HG03354 (cell line): ENCODE measurements around the gene RPS19BP1.
"Not testable (repeated sequence)": the region's sequence is repeated elsewhere in the genome, so short reads cannot be mapped to it uniquely, and the experiment has no call there.

Experiments used
- ATAC-seq: cut with Tn5 transposase; IDR thresholded peaks from one replicate; pipeline ENCODE4 v1.9.1; 2021; ENCODE audit warnings: mild to moderate bottlenecking; ENCODE audit not compliant: unreplicated experiment, poor library complexity, severe bottlenecking

RPS19BP1 gene

DNA sequence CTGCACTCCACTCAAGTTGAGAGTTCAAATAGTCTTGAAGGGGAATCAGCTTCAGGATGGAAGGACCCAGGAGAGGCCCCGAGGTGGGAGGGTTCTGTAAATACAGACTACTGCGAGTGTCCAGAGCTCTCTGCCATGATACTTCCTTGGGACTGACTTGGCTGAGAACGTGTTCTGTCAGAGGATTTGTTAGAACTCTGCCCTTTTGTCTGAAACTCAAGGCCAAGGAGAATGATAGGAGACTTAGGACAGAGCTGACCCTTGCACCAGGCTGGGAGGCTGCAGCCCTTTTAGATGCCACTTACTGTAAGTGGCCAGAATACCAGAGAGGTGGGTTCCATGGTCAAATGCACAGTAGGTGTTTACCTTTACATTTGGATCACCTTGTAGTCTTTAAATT is 15.1 kb downstream of the RPS19BP1 start:
- ATAC-seq = no peak

DNA sequence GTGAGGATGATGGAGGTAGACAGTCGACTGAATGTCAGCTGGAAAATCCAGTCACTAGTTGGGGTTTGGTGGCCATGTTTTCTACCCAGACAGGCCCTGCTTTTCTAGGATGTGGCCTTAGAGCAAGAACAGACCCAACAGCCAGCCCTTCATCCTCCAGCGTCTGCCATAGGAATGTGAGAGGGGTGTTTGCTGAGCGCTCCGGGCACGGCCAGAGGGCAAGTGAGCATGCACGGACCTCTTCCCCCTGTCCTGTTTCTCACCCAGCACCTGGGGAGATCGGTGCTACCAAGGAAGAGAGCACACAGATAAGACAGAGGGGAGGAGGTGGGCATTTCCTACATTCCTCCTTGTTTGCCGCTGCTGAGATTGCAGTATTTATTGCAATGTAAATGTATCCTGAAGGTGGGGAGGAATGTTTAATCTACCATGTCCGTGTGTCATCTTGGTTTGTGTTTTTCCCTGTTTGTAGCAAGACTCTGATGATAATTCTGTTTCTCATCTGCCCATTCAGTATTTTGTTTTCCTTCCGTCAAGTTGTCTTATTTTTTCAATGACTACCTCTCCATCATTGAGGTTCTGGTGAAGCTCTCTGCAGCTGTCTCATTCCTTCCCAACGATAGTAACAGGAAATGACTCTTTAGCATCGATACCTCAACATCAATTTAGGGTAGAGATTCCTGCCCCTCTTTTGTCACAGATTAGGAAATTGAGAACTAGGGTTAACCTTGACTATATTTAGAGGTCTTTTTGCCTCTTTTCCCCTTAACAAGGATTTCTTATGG is 17.1 kb downstream of the RPS19BP1 start:
- no peak for ATAC-seq

DNA sequence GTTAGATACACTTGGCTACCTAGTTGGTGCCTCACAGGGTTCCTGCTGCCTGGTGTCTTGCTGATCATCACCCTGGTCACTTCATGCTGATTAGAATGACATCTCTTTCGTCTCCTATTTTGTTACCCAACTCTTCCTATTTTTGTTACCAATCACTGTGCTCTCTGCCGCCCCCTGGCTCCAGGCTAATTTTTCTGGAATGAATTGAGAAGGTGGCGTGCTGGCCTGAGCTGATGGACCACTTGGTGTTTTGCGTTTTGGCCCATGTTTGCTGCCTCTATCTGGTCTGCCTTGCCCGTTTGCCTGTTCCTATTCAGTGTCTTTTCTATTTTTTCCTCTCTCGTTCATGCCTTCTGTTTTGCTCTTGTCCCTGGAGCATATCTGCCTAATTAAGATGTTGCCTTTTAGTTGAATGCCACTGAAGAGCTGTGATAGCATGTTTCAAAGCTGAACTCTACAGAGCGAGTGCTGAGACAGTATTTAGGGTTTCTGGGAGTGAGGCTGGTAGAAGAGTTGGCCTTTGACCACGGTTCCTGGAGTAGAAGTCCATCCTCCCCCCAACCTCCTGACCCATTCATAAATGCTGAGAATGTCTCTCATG is 18.1 kb downstream of the RPS19BP1 start:
- ATAC-seq = no peak

DNA sequence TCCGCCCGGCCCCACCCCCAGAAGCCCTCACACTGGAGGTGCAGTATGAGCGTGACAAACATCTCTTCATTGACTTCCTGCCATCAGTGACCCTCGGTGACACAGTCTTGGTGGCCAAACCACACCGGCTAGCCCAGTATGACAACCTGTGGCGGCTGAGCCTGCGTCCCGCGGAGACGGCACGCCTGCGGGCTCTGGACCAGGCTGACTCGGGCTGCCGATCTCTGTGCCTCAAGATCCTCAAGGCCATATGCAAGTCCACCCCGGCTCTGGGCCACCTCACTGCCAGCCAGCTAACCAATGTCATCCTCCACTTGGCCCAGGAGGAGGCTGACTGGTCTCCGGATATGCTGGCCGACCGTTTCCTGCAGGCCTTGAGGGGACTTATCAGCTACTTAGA is 18.8 kb downstream of the RPS19BP1 start:
- no peak for ATAC-seq

DNA sequence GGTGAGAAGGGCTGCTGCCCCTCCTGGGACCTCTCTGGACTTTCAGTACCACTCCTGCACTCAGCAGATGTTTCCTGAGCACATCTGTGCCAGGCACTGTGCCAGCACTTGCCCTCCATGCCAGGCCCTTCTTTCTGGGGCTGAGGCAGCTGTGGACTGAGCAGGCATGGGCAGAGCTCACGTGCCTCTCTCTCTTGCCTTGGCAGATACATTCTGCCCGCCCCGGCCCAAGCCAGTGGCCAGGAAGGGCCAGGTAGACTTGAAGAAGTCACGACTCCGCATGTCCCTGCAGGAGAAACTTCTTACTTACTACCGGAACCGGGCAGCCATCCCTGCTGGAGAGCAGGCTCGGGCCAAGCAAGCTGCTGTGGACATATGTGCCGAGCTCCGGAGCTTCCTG is 20.5 kb downstream of the RPS19BP1 start:
- ATAC-seq = no peak

DNA sequence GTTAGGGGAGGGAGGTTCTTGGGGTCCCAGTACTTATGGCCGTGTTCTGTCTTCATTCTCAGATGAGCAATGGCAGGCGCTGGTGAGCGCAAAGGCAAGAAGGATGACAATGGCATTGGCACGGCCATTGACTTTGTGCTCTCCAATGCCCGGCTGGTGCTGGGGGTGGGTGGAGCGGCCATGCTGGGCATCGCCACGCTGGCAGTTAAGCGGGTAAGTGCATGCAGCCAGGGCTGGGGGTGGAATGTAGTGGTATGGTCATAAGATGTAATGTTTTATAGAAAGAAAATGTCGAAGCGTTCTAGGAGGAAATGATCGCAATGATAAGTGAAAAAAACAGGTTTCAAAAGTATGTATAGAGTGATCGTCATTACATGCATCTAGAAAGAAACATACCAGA is 21.3 kb downstream of the RPS19BP1 start:
- no peak for ATAC-seq

DNA sequence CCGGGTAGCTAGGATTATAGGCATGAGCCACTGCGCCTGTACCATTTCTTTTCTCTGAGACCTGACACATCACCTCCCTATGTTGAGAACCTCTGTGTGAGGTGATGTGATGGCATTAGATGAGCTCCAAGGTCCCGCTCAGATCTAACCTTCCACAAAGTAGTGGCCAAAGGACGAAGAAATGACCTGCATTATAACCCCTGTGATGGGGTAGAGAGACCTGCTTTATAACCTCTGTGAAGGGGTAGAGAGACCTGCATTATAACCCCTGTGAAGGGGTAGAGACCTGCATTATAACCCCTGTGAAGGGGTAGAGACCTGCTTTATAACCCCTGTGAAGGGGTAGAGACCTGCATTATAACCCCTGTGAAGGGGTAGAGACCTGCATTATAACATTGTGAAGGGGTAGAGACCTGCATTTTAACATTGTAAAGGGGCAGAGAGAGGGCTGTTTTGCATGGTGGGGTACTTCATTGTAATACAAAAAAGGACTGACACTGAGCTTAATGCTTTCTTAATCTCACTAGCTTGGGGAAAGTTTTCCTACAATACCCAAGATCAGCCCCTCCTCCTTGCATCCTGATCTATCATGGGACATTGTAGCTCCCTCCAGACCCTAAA is 21.9 kb downstream of the RPS19BP1 start:
- ATAC-seq = no peak

DNA sequence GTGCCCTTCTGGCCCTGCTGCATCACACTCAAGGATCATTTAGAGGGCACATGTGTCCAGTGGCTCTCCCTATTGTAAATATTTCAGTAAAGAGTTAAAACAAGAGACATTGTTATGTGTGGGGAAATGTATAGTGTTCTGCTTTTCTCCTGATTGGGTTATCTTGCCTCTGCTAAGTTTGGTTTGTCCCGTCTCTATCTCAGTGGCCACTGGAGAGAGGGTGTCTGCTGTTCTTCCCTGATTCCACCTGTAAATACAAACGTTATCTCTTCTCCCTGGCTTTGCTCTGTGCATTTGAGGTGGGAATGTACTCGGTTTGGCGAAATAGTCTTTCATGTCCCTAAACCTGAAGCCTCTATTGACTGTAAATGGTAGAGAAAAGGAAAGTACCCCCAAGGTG is 24.2 kb downstream of the RPS19BP1 start:
- no peak for ATAC-seq

DNA sequence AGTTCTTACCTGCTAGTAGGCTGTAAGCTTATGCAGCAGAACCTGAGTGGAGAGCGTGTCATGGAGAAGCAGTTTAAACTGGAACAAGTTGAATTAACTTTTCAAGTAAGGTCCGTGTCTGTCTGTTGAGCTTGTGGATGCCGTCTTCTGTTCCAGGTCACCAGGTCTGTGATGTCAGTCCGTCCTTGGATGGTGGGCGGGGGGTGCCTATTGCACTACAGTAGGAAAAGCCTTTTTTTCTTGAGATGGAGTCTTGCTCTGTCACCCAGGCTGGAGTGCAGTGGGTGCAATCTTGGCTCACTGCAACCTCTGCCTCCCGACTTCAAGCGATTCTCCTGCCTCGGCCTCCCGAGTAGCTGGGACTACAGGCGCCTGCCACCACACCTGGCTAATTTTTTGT is 25.5 kb downstream of the RPS19BP1 start:
- ATAC-seq = not testable (repeated sequence)

DNA sequence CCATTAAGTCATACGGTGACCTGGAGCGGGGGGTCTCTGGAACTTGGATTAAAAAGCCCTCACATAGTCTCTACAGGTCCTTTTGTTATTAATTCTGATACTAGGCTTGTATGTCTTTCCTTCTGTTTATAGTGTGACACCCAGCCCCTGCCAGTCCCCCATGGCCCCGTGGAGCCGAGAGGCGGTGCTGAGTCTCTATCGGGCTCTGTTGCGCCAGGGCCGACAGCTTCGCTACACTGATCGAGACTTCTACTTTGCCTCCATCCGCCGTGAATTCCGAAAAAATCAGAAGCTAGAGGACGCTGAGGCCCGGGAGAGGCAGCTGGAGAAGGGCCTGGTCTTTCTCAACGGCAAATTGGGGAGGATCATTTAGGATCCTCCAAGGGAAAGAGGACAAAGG is 28.5 kb downstream of the RPS19BP1 start:
- ATAC-seq = no peak

DNA sequence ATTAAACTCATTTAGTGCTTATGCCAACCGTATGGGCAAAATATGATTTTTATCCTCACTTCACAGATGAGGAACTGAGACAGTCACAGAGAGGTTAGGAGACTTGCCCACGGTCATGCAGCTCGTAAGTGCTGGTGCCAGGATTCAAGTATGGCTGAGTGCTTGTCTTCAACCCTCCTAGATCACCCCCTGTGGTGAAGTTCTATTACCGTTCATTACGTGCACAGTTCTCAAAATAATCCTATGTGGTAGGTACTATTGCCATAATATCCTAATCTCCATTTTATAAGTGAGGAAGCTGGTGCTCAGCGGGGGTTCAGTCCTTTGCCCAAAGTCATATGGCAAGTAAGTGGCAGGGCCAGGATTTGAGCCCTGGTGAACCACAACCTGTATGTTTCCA is 28.9 kb downstream of the RPS19BP1 start:
- no peak for ATAC-seq

DNA sequence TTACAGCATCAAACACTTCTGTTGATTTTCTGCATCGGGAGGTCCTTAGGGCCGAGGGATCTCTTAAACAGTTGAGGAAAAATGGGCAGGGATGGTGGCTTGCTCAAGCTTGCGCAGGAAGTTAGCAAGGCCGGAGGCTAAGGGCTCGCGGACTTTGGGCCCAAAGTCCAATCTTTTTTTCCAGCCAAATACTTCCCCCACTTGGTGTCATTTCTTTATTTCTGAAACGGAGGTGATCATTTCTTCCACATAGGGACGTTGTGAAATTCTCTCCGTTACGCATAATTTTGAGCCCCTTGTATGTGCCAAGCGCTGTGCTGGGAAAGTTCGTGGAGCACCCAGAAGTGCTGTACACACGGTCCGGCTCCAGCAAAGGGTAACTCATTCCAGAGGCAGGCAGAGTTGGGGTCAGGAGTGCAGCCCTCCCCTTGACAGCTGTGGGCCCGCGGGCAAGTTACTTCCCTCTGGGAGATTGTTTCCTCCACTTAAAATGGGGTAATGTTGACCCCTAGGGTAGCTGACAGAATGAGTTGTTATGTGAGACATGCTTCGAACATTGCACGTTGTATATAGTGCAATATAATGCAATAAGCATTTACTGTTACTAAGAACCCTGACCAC is 29.6 kb downstream of the RPS19BP1 start:
- ATAC-seq = no peak

DNA sequence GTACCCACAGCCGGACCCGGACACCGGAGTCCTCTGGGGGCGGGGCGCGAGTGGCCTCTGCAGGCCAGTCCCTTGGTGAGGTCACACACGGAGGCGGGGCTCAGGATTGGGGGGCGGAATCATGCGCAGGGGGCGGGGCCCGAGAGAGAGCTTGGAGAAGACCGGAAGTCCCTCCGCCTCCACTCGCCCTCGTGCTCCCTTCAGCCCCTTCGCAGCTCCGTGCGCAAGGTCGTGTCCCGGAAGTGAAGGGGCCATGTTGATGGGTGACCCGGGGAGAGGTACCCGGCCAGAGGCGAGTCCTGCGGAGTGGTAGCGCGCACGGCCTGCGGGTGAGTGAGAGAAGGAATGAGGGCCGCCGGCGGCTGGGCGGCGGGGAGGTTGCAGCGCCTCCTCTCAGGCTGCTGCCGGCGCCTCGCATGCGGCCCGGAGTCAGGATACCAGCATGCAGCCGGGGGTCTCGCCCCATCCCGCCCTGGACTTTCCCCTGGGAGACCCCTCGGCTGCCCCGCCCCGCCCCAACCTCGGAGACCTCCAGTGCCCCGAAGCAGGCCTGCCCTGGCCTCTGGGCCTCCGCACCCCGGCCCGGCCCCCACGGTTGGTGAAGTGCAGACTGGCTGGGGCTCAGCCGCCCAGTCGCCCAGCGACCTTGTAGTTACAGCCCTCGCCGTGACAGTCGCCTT is 30.3 kb downstream of the RPS19BP1 start, which contains the start of gene MIEF1:
MIEF1 (plus strand) TSS at position 182 of the 680 bp plus-strand sequence. CDS start 9,005 bp downstream, outside the sequence.
- peak; percentile 92 for ATAC-seq

DNA sequence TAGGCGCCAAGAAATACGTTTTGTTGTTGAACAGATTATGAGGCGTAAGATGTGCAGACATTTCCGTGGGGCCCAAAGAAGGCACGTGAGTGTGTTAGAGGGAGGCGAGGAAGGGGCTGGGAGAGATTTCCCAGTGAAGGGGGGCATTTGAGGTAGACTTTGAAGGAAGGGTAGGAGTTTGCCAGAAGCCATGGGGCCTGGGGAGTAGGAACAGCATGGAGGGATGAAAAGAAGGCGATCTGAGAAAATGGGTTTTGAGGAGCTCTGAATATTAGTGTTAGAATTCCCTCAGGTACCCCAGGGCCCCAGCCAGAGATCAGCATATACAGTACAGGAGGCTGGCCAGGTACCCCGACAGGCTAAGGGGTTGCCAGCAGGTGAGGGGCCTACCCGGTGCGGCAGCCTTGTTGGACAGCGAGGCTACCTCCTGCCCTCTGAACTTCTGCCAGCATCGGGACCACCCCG is 30.9 kb downstream of the RPS19BP1 start:
- no peak for ATAC-seq

DNA sequence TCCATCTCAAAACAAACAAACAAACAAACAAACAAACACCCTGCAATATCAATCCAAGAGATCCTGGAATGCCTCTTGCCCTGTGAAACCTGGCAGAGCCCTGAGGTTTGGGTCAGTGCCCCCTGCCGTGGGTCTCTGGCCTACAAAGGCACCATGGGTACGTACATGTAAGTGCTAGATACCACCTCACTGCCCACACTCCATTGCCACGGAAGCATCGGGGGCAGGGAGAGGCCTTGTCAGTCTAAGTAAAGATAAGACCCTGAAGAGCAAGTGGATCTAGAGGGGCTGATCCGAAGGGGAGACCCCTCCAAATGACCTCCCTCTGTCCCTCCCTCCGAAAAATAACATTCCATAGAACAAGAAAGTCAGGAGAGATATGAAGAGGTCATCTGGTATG is 32.4 kb downstream of the RPS19BP1 start:
- ATAC-seq = no peak

DNA sequence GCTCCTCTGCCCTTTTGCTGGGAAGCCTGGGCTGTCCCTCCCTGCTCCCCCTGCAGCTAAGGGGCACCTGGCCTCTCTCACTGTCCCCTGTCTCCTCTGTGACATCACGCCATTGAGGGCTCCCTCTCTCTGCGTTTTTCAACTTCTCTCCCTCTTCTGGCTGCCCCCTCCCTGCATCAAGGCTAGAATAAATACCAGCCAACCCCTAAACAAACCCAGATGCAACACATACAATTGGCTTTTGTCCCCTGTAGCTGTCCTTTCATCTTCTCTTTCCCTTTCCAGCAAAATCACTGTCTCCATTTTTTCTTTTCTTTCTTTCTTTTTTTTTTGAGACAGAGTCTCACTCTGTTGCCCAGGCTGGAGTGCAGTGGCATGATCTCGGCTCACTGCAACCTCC is 33.7 kb downstream of the RPS19BP1 start:
- no peak for ATAC-seq

DNA sequence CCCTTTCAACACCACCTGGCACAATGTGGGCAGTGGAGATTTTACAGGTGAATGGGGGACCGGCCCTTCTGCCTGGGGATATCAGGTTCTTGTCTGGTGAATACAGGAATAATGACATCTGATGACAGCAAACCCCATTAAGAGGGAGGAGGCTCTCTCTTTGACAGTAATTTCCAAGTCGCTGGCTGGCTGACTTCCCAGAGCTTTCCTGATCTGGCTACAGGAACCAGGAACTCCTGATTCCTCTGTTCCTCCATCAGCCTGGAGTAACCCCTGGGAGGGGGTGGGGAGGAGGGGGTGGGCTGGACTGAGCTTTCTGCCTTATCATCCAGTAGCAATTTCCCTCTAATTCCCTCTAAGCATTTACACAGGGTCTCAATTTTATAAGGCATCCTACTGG is 34.2 kb downstream of the RPS19BP1 start:
- ATAC-seq = no peak

DNA sequence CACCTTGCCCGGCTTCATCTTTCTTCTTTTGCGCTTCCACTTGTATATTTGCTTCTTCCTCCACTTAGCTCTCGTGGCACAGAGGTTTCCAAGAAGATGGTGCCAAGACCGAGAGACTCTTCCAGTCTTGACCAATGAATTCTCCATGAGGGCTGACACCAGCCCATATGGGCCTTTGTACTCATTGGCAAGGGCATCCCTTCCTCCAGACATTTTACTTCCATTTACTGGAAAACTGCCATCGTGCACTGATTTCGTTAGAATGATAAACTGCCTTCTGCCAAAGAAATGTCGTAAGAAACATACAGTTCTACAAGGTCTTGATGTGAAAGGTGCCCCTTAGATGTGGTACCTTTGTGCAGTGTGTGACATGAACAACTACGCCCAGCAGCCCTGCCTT is 35.1 kb downstream of the RPS19BP1 start:
- ATAC-seq = no peak

DNA sequence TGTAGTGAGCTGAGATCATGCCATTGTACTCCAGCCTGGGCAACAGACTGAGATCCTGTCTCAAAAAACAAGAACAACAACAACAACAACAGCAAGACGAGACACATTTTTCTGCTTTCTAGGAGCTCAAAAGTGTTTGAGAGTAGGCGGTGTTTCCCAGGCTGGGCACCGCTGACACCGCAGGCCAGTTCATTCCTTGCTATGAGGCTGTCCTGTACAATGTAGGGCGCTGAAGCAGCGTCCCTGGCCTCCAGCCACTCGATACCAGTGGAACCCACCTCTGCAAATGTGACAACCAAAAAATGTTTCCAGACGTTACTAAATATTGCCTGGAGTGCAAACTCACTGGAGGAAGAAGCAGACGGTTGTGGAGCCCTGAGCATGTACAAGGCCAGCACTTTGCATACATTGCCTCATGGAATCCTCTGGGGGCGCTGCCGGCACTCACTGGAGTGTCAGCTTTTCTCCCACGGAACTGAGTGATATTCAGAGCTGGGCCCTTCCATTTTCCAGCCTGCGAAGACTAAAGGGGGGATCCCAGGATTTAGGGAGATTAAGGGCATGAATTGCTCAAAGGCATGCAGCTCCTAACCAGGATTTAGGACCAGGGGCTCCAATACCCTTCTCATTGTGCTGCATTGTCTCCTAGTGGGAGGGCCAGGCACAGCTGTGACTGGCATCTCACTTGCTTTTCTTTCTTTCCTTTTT is 36.3 kb downstream of the RPS19BP1 start:
- ATAC-seq = no peak
